HepG2 (cell line): ENCODE measurements around the gene DCTN1. TPM values are rescaled to one million over a fixed set of nuclear protein-coding genes. Genes with fewer than 3 reads are reported as not detected.

ENCODE experiments used
- ATAC-seq: fragments of 200-7000 bp; cut with Tn5 transposase; 3 replicates; pipeline ENCODE4 v1.9.1; 2020; ENCODE audit warnings: mild to moderate bottlenecking, moderate library complexity
- BruUV-seq: library from RNA; stranded (reverse); fragments of 400-500 nt; replicated peaks from 2 replicates; lab custom pipeline; 2021; lab: Mats Ljungman, UMichigan
- CTCF ChIA-PET: fragments of 300-600 bp; formaldehyde crosslinking; extraction: SDS; loops from one replicate; lab custom pipeline; 2021; ENCODE audit warnings: low total read pairs, inconsistent platforms, low intra/inter-chr PET ratio; lab: Yijun Ruan, JAX
- POLR2A ChIA-PET: fragments of 350-600 bp; sonication (Branson Sonifier 250); formaldehyde crosslinking; loops from one replicate; lab custom pipeline; 2020; ENCODE audit warnings: antibody characterized with exemption, inconsistent platforms; lab: Yijun Ruan, JAX
- DNase-seq: peaks from one replicate; pipeline ENCODE4 v3.0.0-alpha.2; 2015; ENCODE audit warnings: low spot score
- FAIRE-seq: peaks from 3 replicates; lab custom pipeline; 2011; peaks lifted over from hg19 to GRCh38; lab: Jason Lieb, UNC
- H2AFZ ChIP-seq: one replicate; pipeline ENCODE4 v1.6.1; 2011; ENCODE audit warnings: low read length, inconsistent platforms
- H3K27ac ChIP-seq: fragments of 300-600 bp; 3 replicates; pipeline ENCODE4 v1.8.0; 2011; ENCODE audit warnings: mixed run types, mild to moderate bottlenecking, mixed read lengths, low read length, inconsistent platforms; ENCODE audit not compliant: insufficient read depth; ENCODE audit errors: extremely low read length
- H3K27me3 ChIP-seq, 2 experiments: fragments of 200-600 bp in 1 of 2; 2 replicates in 1 of 2; 3 replicates in 1 of 2; pipeline versions ENCODE4 v1.6.0 to v1.8.0; 2011; ENCODE audit warnings: low read length in 2 of 2, mild to moderate bottlenecking in 2 of 2, moderate library complexity in 2 of 2, inconsistent platforms in 1 of 2; ENCODE audit not compliant: insufficient read depth in 2 of 2, control insufficient read depth in 1 of 2
- H3K36me3 ChIP-seq, 2 experiments: fragments of 200-600 bp in 1 of 2; replicated peaks in 1 of 2; 2 replicates in 1 of 2; 3 replicates in 1 of 2; pipeline versions ENCODE4 v1.5.1 to v1.8.0; 2011; ENCODE audit warnings: low read length in 2 of 2, inconsistent platforms in 1 of 2; ENCODE audit not compliant: insufficient read depth in 2 of 2, control insufficient read depth in 1 of 2
- H3K4me1 ChIP-seq: 2 replicates; pipeline ENCODE4 v1.5.1; 2012; ENCODE audit warnings: low read length, inconsistent platforms; ENCODE audit not compliant: insufficient read depth
- H3K4me2 ChIP-seq: 2 replicates; pipeline ENCODE4 v1.6.0; 2011; ENCODE audit warnings: low read depth, low read length, inconsistent platforms
- H3K4me3 ChIP-seq, 3 experiments: fragments of 200-600 bp in 1 of 3; sonication (generic), shearing (Covaris generic) in 1 of 3; replicated peaks in 1 of 3; 2 replicates each; pipeline ENCODE4 v1.5.1; 2011 to 2016; ENCODE audit warnings: low read length in 3 of 3, inconsistent platforms in 2 of 3, low read depth in 2 of 3, mild to moderate bottlenecking in 2 of 3, control low read depth in 1 of 3, mixed read lengths in 1 of 3; ENCODE audit not compliant: insufficient read depth in 1 of 3
- H3K79me2 ChIP-seq: one replicate; pipeline ENCODE4 v1.6.1; 2011; ENCODE audit warnings: low read length, inconsistent platforms; ENCODE audit not compliant: insufficient read depth
- H3K9ac ChIP-seq: 2 replicates; pipeline ENCODE4 v1.6.0; 2011; ENCODE audit warnings: mild to moderate bottlenecking, low read depth, low read length, inconsistent platforms; ENCODE audit not compliant: insufficient read depth
- H3K9me3 ChIP-seq: 2 replicates; pipeline ENCODE4 v1.5.1; 2012; ENCODE audit warnings: mild to moderate bottlenecking, low read length
- H4K20me1 ChIP-seq: 2 replicates; pipeline ENCODE4 v1.6.0; 2011; ENCODE audit warnings: inconsistent platforms, mild to moderate bottlenecking, low read length, moderate library complexity; ENCODE audit not compliant: insufficient read depth
- ARNT2 ChIP-seq: sonication (generic); formaldehyde crosslinking; IDR thresholded peaks from 2 replicates; pipeline ENCODE4 v1.8.0; 2022; ENCODE audit warnings: mild to moderate bottlenecking, low read depth, missing genetic modification reagents, moderate library complexity
- DDIT3 ChIP-seq: sonication (generic); formaldehyde crosslinking; IDR thresholded peaks from 2 replicates; pipeline ENCODE4 v1.4.0; 2020; ENCODE audit warnings: mild to moderate bottlenecking, missing genetic modification reagents
- EHMT2 ChIP-seq: fragments of 200-600 bp; sonication (generic); IDR thresholded peaks from 2 replicates; pipeline ENCODE4 v1.7.0; 2017; ENCODE audit warnings: antibody characterized with exemption, low read depth, low read length, borderline replicate concordance
- POLR2G ChIP-seq: fragments of 200-400 bp; formaldehyde crosslinking; IDR thresholded peaks from 2 replicates; pipeline ENCODE4 v1.6.1; 2018; ENCODE audit warnings: mild to moderate bottlenecking, low read depth, low read length, moderate library complexity
- ZBTB40 ChIP-seq, 2 experiments: fragments of 450-650 bp in 1 of 2; sonication (generic) in 1 of 2; formaldehyde crosslinking in 1 of 2; IDR thresholded peaks; 2 replicates each; pipeline versions ENCODE4 v1.6.1 to v1.8.0; 2016 to 2022; ENCODE audit warnings: antibody characterized with exemption in 1 of 2, mild to moderate bottlenecking in 1 of 2, missing genetic modification reagents in 1 of 2
- ZFP36L2 ChIP-seq: sonication (generic); formaldehyde crosslinking; IDR thresholded peaks from 2 replicates; pipeline ENCODE4 v1.4.0; 2020; ENCODE audit warnings: missing genetic modification reagents
- ZNF280B ChIP-seq: sonication (generic); formaldehyde crosslinking; IDR thresholded peaks from 2 replicates; pipeline ENCODE4 v1.5.0; 2020; ENCODE audit warnings: missing genetic modification reagents, mild to moderate bottlenecking, borderline replicate concordance
- WGBS: methylation state at CpG from one replicate; pipeline ENCODE4 v1.1.6; 2017; ENCODE audit warnings: low lambda C conversion rate; 5-methylcytosine and 5-hydroxymethylcytosine counted together
- in situ Hi-C: cut with HindIII; loops from 2 replicates; pipeline ENCODE4 v1.10.0; 2017; ENCODE audit warnings: low pct_unique_long_range_greater_than_20kb; ENCODE audit not compliant: extremely low pct_ligation_motif_present
- intact Hi-C: fragments of 100-400 bp; cut with micrococcal nuclease; formaldehyde crosslinking; loops from one replicate; pipeline ENCODE4 v1.10.0; 2022; ENCODE audit not compliant: unreplicated experiment
- polyA plus RNA-seq, 8 experiments: library from polyadenylated mRNA; depleted of rRNA in 3 of 8; stranded (reverse) in 7 of 8; unstranded in 1 of 8; fragments of >200 nt; fragmentation: Illumina TruSeq in 4 of 8; extraction: Trizol in 4 of 8; gene quantifications; 2 replicates each; pipeline versions ENCODE4 v1.2.1 to v1.2.3, GENCODE V29; 2011 to 2016; ENCODE audit warnings: low read depth in 4 of 8, missing spikeins in 1 of 8, mixed read lengths in 1 of 8; ENCODE audit not compliant: insufficient read depth in 1 of 8
- total RNA-seq, 5 experiments: library from RNA; depleted of rRNA; stranded (reverse); fragments of >200 nt; fragmentation: Illumina TruSeq; extraction: Trizol; gene quantifications; 2 replicates each; pipeline ENCODE4 v1.2.3, GENCODE V29; 2016; ENCODE audit warnings: low read depth in 1 of 5

DCTN1 gene
- total and polyA plus RNA-seq, 2 of the 13 experiments (the other 11 are each of a cell fraction or from before 2014, with no cell fraction given), result 73.2 to 122 TPM

- TF ChIP-seq ZNF280B (CRISPR knock-in tag) (0 out of 2 replicates have a peak, but pooled peaks have one; percentile 26), ZFP36L2 (no peak)
Measured at GRCh38 chr2:74426181-74426758, 46.2 kb upstream of the DCTN1 start (continued).

GRCh38 chr2:74425523-74425922, 45.4 kb upstream of the DCTN1 start:
- intact Hi-C loops (loop anchor here (1.0 to 2.0 kb wide), 2 partner anchors 17 to 39 kb away; partner anchors contain the start of gene MOGS), in situ Hi-C loops (no loop called here)
- H3K4me3 ChIP-seq, result no peak overlapping the region
- H3K9me3 ChIP-seq, result no peaks in the 10 kb centered on the region
- TSS peak; percentile 14 for BruUV-seq
- peaks cover 28 to 53% of the 10 kb centered on the region in 2 experiments for H3K36me3 ChIP-seq
- peak overlapping the region; percentile 6 for H3K27ac ChIP-seq
- ChIA-PET POLR2A (interaction anchor here (0.5 to 9.5 kb wide), 11 partner anchors 10 to 76 kb away, joined by 3 to 272 read pairs (median 4); partner anchors contain the start of genes CCDC142, INO80B, RTKN and TTC31), CTCF (no interaction called here)
- WGBS, result 78% methylated on average over 7 of the region's 7 CpGs
- H3K27me3 ChIP-seq, result no peaks in the 10 kb centered on the region; a peak in 1 of 5 replicates
- DNase-seq (peak; percentile 68), FAIRE-seq (no peak), ATAC-seq (peak; percentile 1; the same call in 2 of the 3 replicates)
- no peak overlapping the region for H3K4me2 ChIP-seq
- H2AFZ ChIP-seq, result no peak overlapping the region
- H3K9ac ChIP-seq, result no peak overlapping the region
- peaks cover 89% of the 10 kb centered on the region for H3K4me1 ChIP-seq
- no peaks in the 10 kb centered on the region for H3K79me2 ChIP-seq
- peaks cover 15% of the 10 kb centered on the region; the same call in 1 of the 2 replicates for H4K20me1 ChIP-seq
- TF ChIP-seq ARNT2 (CRISPR knock-in tag) (no peak), ZBTB40 (IDR thresholded peaks at IDR 0.05) (no peak), ZBTB40 (CRISPR knock-in tag; IDR thresholded peaks at IDR 0.05) (no peak), EHMT2 (no peak), POLR2G (peak; percentile 17; the same call in 1 of the 2 replicates), DDIT3 (no peak)
